H1 (cell line): ENCODE data around the gene SCGN. TPM values are rescaled to one million over a fixed set of nuclear protein-coding genes. Genes with fewer than 3 reads are reported as not detected.

Experiments
- CTCF ChIA-PET: fragments of 300-600 bp; sonication (Branson Sonifier 250); formaldehyde crosslinking; loops from one replicate; lab custom pipeline; 2021; ENCODE audit not compliant: partially characterized antibody; lab: Charles Lee
- POLR2A ChIA-PET: fragments of 300-600 bp; sonication (Branson Sonifier 250); formaldehyde crosslinking; loops from one replicate; lab custom pipeline; 2021; ENCODE audit warnings: inconsistent platforms; ENCODE audit not compliant: partially characterized antibody; lab: Charles Lee
- DNase-seq, 2 experiments: peaks; one replicate each; pipeline versions ENCODE4 v3.0.0 to v3.0.0-alpha.2; 2010 to 2022; ENCODE audit warnings: low spot score in 2 of 2, low read depth in 1 of 2, mixed read lengths in 1 of 2
- FAIRE-seq: peaks from 2 replicates; lab custom pipeline; 2011; peaks lifted over from hg19 to GRCh38; lab: Jason Lieb, UNC
- H2AFZ ChIP-seq: 2 replicates; pipeline ENCODE4 v1.8.1; 2012; ENCODE audit warnings: low read length, inconsistent platforms
- H2AK5ac ChIP-seq: 2 replicates; pipeline ENCODE4 v1.6.1; 2013; ENCODE audit warnings: low read depth, low read length
- H2BK120ac ChIP-seq: replicated peaks from 2 replicates; pipeline ENCODE3; 2013; ENCODE audit warnings: low read depth, low read length, inconsistent platforms
- H2BK12ac ChIP-seq: 2 replicates; pipeline ENCODE4 v1.6.1; 2013; ENCODE audit warnings: low read depth, low read length
- H2BK15ac ChIP-seq: 2 replicates; pipeline ENCODE4 v1.6.1; 2013; ENCODE audit warnings: low read length
- H2BK20ac ChIP-seq: 2 replicates; pipeline ENCODE4 v1.6.1; 2013; ENCODE audit warnings: low read length
- H2BK5ac ChIP-seq: 2 replicates; pipeline ENCODE4 v1.6.1; 2013; ENCODE audit warnings: low read depth, low read length
- H3K14ac ChIP-seq: 2 replicates; pipeline ENCODE4 v1.6.1; 2013; ENCODE audit warnings: inconsistent platforms; ENCODE audit not compliant: insufficient read length
- H3K18ac ChIP-seq: 2 replicates; pipeline ENCODE4 v1.6.1; 2013; ENCODE audit warnings: low read length; ENCODE audit errors: extremely low read depth
- H3K23ac ChIP-seq: 2 replicates; pipeline ENCODE4 v1.6.1; 2013; ENCODE audit warnings: inconsistent platforms; ENCODE audit not compliant: insufficient read length
- H3K23me2 ChIP-seq: 2 replicates; pipeline ENCODE4 v1.6.1; 2013; ENCODE audit warnings: low read depth, low read length
- H3K27ac ChIP-seq: 2 replicates; pipeline ENCODE4 v1.6.1; 2011; ENCODE audit warnings: low read depth, low read length, inconsistent platforms
- H3K27me3 ChIP-seq, 4 experiments: replicated peaks in 1 of 4; 1 replicate in 1 of 4; 2 replicates in 3 of 4; pipeline versions ENCODE4 v1.6.1 to v1.8.1; 2011 to 2013; ENCODE audit warnings: low read length in 3 of 4, mild to moderate bottlenecking in 3 of 4, inconsistent platforms in 2 of 4, mixed read lengths in 2 of 4, moderate library complexity in 1 of 4; ENCODE audit not compliant: control insufficient read depth in 3 of 4, insufficient read depth in 3 of 4; ENCODE audit errors: extremely low read depth in 1 of 4
- H3K36me3 ChIP-seq, 4 experiments: 2 replicates each; pipeline versions ENCODE4 v1.6.1 to v1.8.1; 2011 to 2013; ENCODE audit warnings: mild to moderate bottlenecking in 4 of 4, low read length in 3 of 4, moderate library complexity in 2 of 4, control low read depth in 1 of 4, inconsistent platforms in 1 of 4; ENCODE audit not compliant: insufficient read depth in 4 of 4, control insufficient read depth in 2 of 4
- H3K4ac ChIP-seq: replicated peaks from 2 replicates; pipeline ENCODE3; 2013; ENCODE audit warnings: low read length, low read depth, mixed read lengths, inconsistent platforms; ENCODE audit not compliant: insufficient read length
- H3K4me1 ChIP-seq, 4 experiments: replicated peaks in 1 of 4; 1 replicate in 1 of 4; 2 replicates in 3 of 4; pipeline versions ENCODE4 v1.6.1 to v1.8.1; 2011 to 2013; ENCODE audit warnings: low read length in 3 of 4, inconsistent platforms in 2 of 4, mixed read lengths in 1 of 4; ENCODE audit not compliant: insufficient read depth in 4 of 4, control insufficient read depth in 3 of 4
- H3K4me2 ChIP-seq, 2 experiments: 2 replicates each; pipeline versions ENCODE4 v1.6.1 to v1.8.1; 2011 to 2013; ENCODE audit warnings: low read depth in 2 of 2, low read length in 2 of 2, control low read depth in 1 of 2, inconsistent platforms in 1 of 2, mild to moderate bottlenecking in 1 of 2; ENCODE audit not compliant: insufficient read depth in 1 of 2
- H3K4me3 ChIP-seq, 4 experiments: fragments of 200-600, 300-600 bp in 1 of 4; sonication (generic), shearing (Covaris generic), sonication (Bioruptor Twin) in 1 of 4; 2 replicates each; pipeline versions ENCODE4 v1.5.1 to v1.8.1; 2011 to 2016; ENCODE audit warnings: low read length in 4 of 4, low read depth in 3 of 4, control low read depth in 2 of 4, inconsistent platforms in 2 of 4, mild to moderate bottlenecking in 2 of 4, mixed read lengths in 1 of 4, moderate library complexity in 1 of 4; ENCODE audit not compliant: insufficient read depth in 2 of 4; ENCODE audit errors: extremely low read depth in 1 of 4
- H3K56ac ChIP-seq: replicated peaks from 2 replicates; pipeline ENCODE3; 2013; ENCODE audit warnings: low read depth, mild to moderate bottlenecking, mixed read lengths, low read length, inconsistent platforms; ENCODE audit not compliant: insufficient read length
- H3K79me1 ChIP-seq: 2 replicates; pipeline ENCODE4 v1.6.1; 2013; ENCODE audit warnings: low read depth, low read length, control low read depth
- H3K79me2 ChIP-seq, 2 experiments: 2 replicates each; pipeline versions ENCODE4 v1.6.1 to v1.8.1; 2012 to 2013; ENCODE audit warnings: low read length in 2 of 2, mild to moderate bottlenecking in 2 of 2, inconsistent platforms in 1 of 2; ENCODE audit not compliant: insufficient read depth in 2 of 2, control insufficient read depth in 1 of 2
- H3K9ac ChIP-seq, 4 experiments: replicated peaks in 1 of 4; 1 replicate in 1 of 4; 2 replicates in 3 of 4; pipeline versions ENCODE4 v1.6.1 to v1.8.1; 2011 to 2013; ENCODE audit warnings: low read depth in 3 of 4, low read length in 3 of 4, control low read depth in 2 of 4, mild to moderate bottlenecking in 2 of 4, moderate library complexity in 2 of 4, inconsistent platforms in 1 of 4; ENCODE audit errors: extremely low read depth in 1 of 4
- H3K9me3 ChIP-seq, 2 experiments: 2 replicates each; pipeline versions ENCODE4 v1.6.1 to v1.8.1; 2012 to 2013; ENCODE audit warnings: mild to moderate bottlenecking in 2 of 2, moderate library complexity in 2 of 2, control low read depth in 1 of 2, inconsistent platforms in 1 of 2, low read depth in 1 of 2, low read length in 1 of 2, mixed read lengths in 1 of 2; ENCODE audit not compliant: insufficient read depth in 2 of 2
- H4K20me1 ChIP-seq, 2 experiments: replicated peaks in 1 of 2; 2 replicates each; pipeline versions ENCODE3 to v1.8.1; 2011 to 2013; ENCODE audit warnings: inconsistent platforms in 2 of 2, low read length in 2 of 2, mild to moderate bottlenecking in 1 of 2; ENCODE audit not compliant: insufficient read depth in 2 of 2, control insufficient read depth in 1 of 2
- H4K5ac ChIP-seq: 2 replicates; pipeline ENCODE4 v1.6.1; 2013; ENCODE audit warnings: low read length, low read depth, mixed read lengths, inconsistent platforms; ENCODE audit not compliant: insufficient read length
- H4K8ac ChIP-seq: 2 replicates; pipeline ENCODE4 v1.8.0; 2013; ENCODE audit warnings: mild to moderate bottlenecking, moderate library complexity, low read length, inconsistent platforms; ENCODE audit not compliant: insufficient read depth; ENCODE audit errors: extremely low read depth
- H4K91ac ChIP-seq: replicated peaks from 2 replicates; pipeline ENCODE3; 2013; ENCODE audit warnings: low read length, mixed read lengths, inconsistent platforms; ENCODE audit not compliant: insufficient read length
- ASH2L ChIP-seq: fragments of 200-600, 300-600 bp; sonication (generic); IDR thresholded peaks from one replicate; pipeline ENCODE4 v1.7.1; 2017; ENCODE audit warnings: low read length
- BACH1 ChIP-seq: IDR thresholded peaks from 2 replicates; pipeline ENCODE4 v1.6.1; 2012; ENCODE audit warnings: low read length, improper control_type of control experiment
- BCL11A ChIP-seq, 2 experiments: IDR thresholded peaks; one replicate each; pipeline ENCODE4 v1.6.1; 2011; ENCODE audit warnings: low read depth in 2 of 2, low read length in 2 of 2, mild to moderate bottlenecking in 2 of 2
- BRCA1 ChIP-seq: IDR thresholded peaks from 2 replicates; pipeline ENCODE4 v1.6.1; 2012; ENCODE audit warnings: low read depth, low read length, improper control_type of control experiment
- CBX8 ChIP-seq: fragments of 300-800, 300-1000 bp; sonication (generic); IDR thresholded peaks from 2 replicates; pipeline ENCODE4 v1.7.1; 2016; ENCODE audit warnings: low read depth, low read length, borderline replicate concordance
- CHD1 ChIP-seq: IDR thresholded peaks from 2 replicates; pipeline ENCODE4 v1.6.1; 2012; ENCODE audit warnings: low read depth, low read length, improper control_type of control experiment
- EGR1 ChIP-seq: IDR thresholded peaks from 2 replicates; pipeline ENCODE4 v1.6.1; 2011; ENCODE audit warnings: low read depth, low read length, borderline replicate concordance
- KDM4A ChIP-seq: IDR thresholded peaks from one replicate; pipeline ENCODE4 v1.7.1; 2012; ENCODE audit warnings: low read depth, mild to moderate bottlenecking, moderate library complexity, low read length, inconsistent platforms; ENCODE audit not compliant: severe bottlenecking
- MAFK ChIP-seq: IDR thresholded peaks from 2 replicates; pipeline ENCODE4 v1.6.1; 2012; ENCODE audit warnings: low read depth, mild to moderate bottlenecking, improper control_type of control experiment, low read length
- NANOG ChIP-seq: IDR thresholded peaks from 2 replicates; pipeline ENCODE4 v1.6.1; 2011; ENCODE audit warnings: low read length, low read depth, mild to moderate bottlenecking, inconsistent platforms; ENCODE audit not compliant: insufficient read depth, poor library complexity, severe bottlenecking
- NRF1 ChIP-seq: IDR thresholded peaks from 2 replicates; pipeline ENCODE4 v1.6.1; 2011; ENCODE audit warnings: mild to moderate bottlenecking, low read depth, low read length, improper control_type of control experiment
- TCF12 ChIP-seq: IDR thresholded peaks from 2 replicates; pipeline ENCODE4 v1.6.1; 2011; ENCODE audit warnings: low read depth, mild to moderate bottlenecking, low read length
- WGBS, 2 experiments: shearing (Covaris generic) in 1 of 2; methylation state at CpG; one replicate each; pipeline versions ENCODE4 v1.1.6 to v1.1.7; 2013 to 2015; ENCODE audit warnings: low lambda C conversion rate in 2 of 2, mixed read lengths in 2 of 2, inconsistent platforms in 1 of 2, low coverage in 1 of 2, missing lambda C conversion rate in 1 of 2; ENCODE audit not compliant: insufficient replicate concordance in 2 of 2, insufficient coverage in 1 of 2, insufficient read length in 1 of 2; ENCODE audit errors: extremely low coverage in 1 of 2, missing lambda C conversion rate in 1 of 2; 5-methylcytosine and 5-hydroxymethylcytosine counted together
- polyA plus RNA-seq, 7 experiments: library from polyadenylated mRNA; depleted of rRNA in 3 of 7; stranded (reverse) in 5 of 7; unstranded in 2 of 7; fragments of >200 nt in 5 of 7; fragments of 200-250 nt in 2 of 7; gene quantifications; 1 replicate in 5 of 7; 2 replicates in 1 of 7; 4 replicates in 1 of 7; pipeline versions ENCODE4 v1.2.1 to v1.2.3, GENCODE V29; 2011 to 2013; ENCODE audit warnings: missing spikeins in 2 of 7, mixed read lengths in 2 of 7
- total RNA-seq: library from RNA; stranded (reverse); fragmentation: NEBNext Ultra II Directional; extraction: Animal tissue kit (Norgen Biotek cat#: 25700); gene quantifications from 2 replicates; pipeline ENCODE4 v1.2.1, GENCODE V29; 2021
- TF ChIP-seq, protein P1 (sequence below): IDR thresholded peaks from 2 replicates; pipeline ENCODE4 v1.6.1; 2012; ENCODE audit warnings: inconsistent platforms

The SCGN gene
- total and polyA plus RNA-seq, 2 of the 8 experiments (the other 6 are each of a cell fraction or from before 2014, with no cell fraction given) = not detected

DNA sequence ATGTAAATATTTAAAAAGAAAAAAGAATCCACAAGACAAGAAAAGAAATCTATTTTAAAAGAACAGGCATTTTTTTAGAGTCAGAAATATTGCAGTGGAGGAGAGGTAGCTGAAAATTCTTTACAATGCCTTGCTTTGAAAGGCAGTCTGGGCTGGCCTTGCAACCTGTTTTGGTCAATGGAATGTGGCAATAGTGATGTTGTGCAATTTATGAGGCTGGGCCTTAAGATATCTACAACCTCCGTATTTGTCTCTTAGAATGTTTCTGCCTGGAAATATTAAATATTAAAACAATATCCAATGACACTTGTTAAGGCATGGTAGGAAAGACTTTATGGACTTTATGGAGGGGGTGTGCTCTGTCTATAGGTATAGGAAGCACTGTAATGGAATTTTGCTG, 14.8 kb upstream of the SCGN start:
- 75% methylated on average over 1 of the region's 1 CpG; no CpG with 5 or more reads in 1 of the 2 experiments for WGBS, 2 experiments
- TF ChIP-seq TCF12 (no peak), KDM4A (no peak), ASH2L (no peak), CHD1 (no peak), EGR1 (no peak), BRCA1 (no peak), NRF1 (no peak), MAFK (no peak), NANOG (no peak), BACH1 (no peak), CBX8 (no peak), BCL11A (IDR thresholded peaks at IDR 0.05; ENCODE audit: low read depth in 2 of 2, low read length in 2 of 2) (no peak)
- TF ChIP-seq, protein P1, sequence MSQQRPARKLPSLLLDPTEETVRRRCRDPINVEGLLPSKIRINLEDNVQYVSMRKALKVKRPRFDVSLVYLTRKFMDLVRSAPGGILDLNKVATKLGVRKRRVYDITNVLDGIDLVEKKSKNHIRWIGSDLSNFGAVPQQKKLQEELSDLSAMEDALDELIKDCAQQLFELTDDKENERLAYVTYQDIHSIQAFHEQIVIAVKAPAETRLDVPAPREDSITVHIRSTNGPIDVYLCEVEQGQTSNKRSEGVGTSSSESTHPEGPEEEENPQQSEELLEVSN = no peak
- CTCF ChIA-PET = interaction anchor here (0.6 to 1.3 kb wide), 5 partner anchors 9 to 414 kb away, joined by 3 to 5 read pairs (median 4); no protein-coding TSS in a partner anchor

More for the DNA sequence above, 14.8 kb upstream of the SCGN start:
- no peak overlapping the region for H3K4ac ChIP-seq
- no peaks in the 10 kb centered on the region for H3K9me3 ChIP-seq
- H3K4me1 ChIP-seq = no peaks in the 10 kb centered on the region; a peak in 1 of 7 replicates
- H3K56ac ChIP-seq = no peak overlapping the region
- H3K79me1 ChIP-seq = no peaks in the 10 kb centered on the region
- H3K36me3 ChIP-seq = no peaks in the 10 kb centered on the region
- no peak overlapping the region for H2AFZ ChIP-seq
- H3K18ac ChIP-seq = no peak overlapping the region
- H3K9ac ChIP-seq = no peak overlapping the region
- H3K27me3 ChIP-seq = peaks cover 0 to 2% (median 0%) of the 10 kb centered on the region in 4 experiments; a peak in 1 of 7 replicates
- POLR2A ChIA-PET = no interaction called here
- no peak for DNase-seq
- no peak overlapping the region for H4K5ac ChIP-seq
- no peak overlapping the region for H2BK12ac ChIP-seq
- no peaks in the 10 kb centered on the region for H3K79me2 ChIP-seq
- H3K4me2 ChIP-seq = no peak overlapping the region
- H3K14ac ChIP-seq = no peak overlapping the region
- no peak overlapping the region for H2BK15ac ChIP-seq
- H4K91ac ChIP-seq = no peak overlapping the region
- no peak overlapping the region for H2AK5ac ChIP-seq
- FAIRE-seq = no peak
- H4K20me1 ChIP-seq = no peaks in the 10 kb centered on the region
- no peak overlapping the region for H3K4me3 ChIP-seq
- no peak overlapping the region for H4K8ac ChIP-seq
- H3K23me2 ChIP-seq = no peaks in the 10 kb centered on the region
- no peak overlapping the region for H3K23ac ChIP-seq
- no peak overlapping the region for H3K27ac ChIP-seq
- no peak overlapping the region for H2BK120ac ChIP-seq
- no peak overlapping the region for H2BK5ac ChIP-seq
- no peak overlapping the region for H2BK20ac ChIP-seq
